Measurements from ENCODE around the gene MRPL14. TPM values are rescaled to one million over a fixed set of nuclear protein-coding genes. Genes with fewer than 3 reads are reported as not detected.

The MRPL14 gene
- total RNA-seq, 1 experiment from 2014 or later: 69.6 TPM

GRCh38 chr6:44097782-44098317 lies 29.4 kb downstream of the MRPL14 start:
- Histone ChIP-seq H3K9me3 (ENCODE audit: control insufficient read depth in 1 of 2, insufficient read depth in 1 of 2, low read depth in 1 of 2, low read length in 2 of 2) (no peaks in the 10 kb centered on the region), H3K4me1 (ENCODE audit: control insufficient read depth in 1 of 2, insufficient read depth in 2 of 2, low read length in 2 of 2) (no peaks in the 10 kb centered on the region; a peak in 1 of 4 replicates), H3K4me3 (replicated peaks in 1 of 2; ENCODE audit: low read depth in 1 of 2, low read length in 2 of 2) (no peak overlapping the region), H3K9me2 (ENCODE audit: insufficient read depth) (no peaks in the 10 kb centered on the region), H3K9ac (ENCODE audit: low read length) (no peak overlapping the region), H4K20me1 (ENCODE audit: insufficient read depth) (no peaks in the 10 kb centered on the region), H2AFZ (ENCODE audit: low read depth, low read length, poor library complexity, severe bottlenecking) (no peak overlapping the region), H3K36me3 (ENCODE audit: control insufficient read depth in 1 of 2, insufficient read depth in 2 of 2, low read length in 2 of 2) (0 out of 4 replicates have a peak, but pooled peaks cover 0 to 2% of the 10 kb centered on the region in 2 experiments), H3K27me3 (ENCODE audit: insufficient read depth, low read length) (no peaks in the 10 kb centered on the region), H3K79me2 (ENCODE audit: insufficient read depth, low read length) (no peaks in the 10 kb centered on the region), H3K4me2 (ENCODE audit: low read length) (no peak overlapping the region), H3K27ac (ENCODE audit: low read depth, low read length) (no peak overlapping the region)
- intact Hi-C loops (cut with micrococcal nuclease): loop anchor here (5.0 kb wide), 1 partner anchor 154 kb away; no protein-coding TSS in a partner anchor
- ChIA-PET POLR2A (no interaction called here), RAD21 (ENCODE audit: low non-redundant PET in 1 of 2, low total read pairs in 2 of 2, uncharacterized antibody in 2 of 2, unreplicated experiment in 2 of 2) (no interaction called here), CTCF (interaction anchor here (1.5 to 2.4 kb wide), 4 partner anchors 15 to 240 kb away, joined by 5 to 13 read pairs (median 6); no protein-coding TSS in a partner anchor)
- ATAC-seq (no peak), DNase-seq (ENCODE audit: low read depth, low spot score) (no peak)
- TF ChIP-seq ZNF274 (IDR thresholded peaks at IDR 0.05; ENCODE audit: low read depth, low read length) (no peak), REST (IDR thresholded peaks at IDR 0.05; ENCODE audit: low read depth) (no peak), ZBTB33 (IDR thresholded peaks at IDR 0.05; ENCODE audit: extremely low read depth, insufficient replicate concordance, low read length) (no peak), JUND (IDR thresholded peaks at IDR 0.05) (no peak), FOSL1 (IDR thresholded peaks at IDR 0.05; ENCODE audit: low read depth) (no peak), POLR2AphosphoS5 (IDR thresholded peaks at IDR 0.05; ENCODE audit: low read depth, low read length) (no peak), TCF7L2 (IDR thresholded peaks at IDR 0.05; ENCODE audit: borderline replicate concordance, extremely low read depth, insufficient read depth, insufficient read length) (no peak), ELF1 (IDR thresholded peaks at IDR 0.05; ENCODE audit: borderline replicate concordance, low read depth) (no peak), EZH2 (IDR thresholded peaks at IDR 0.05) (no peak), MAX (IDR thresholded peaks at IDR 0.05) (no peak), ZFX (IDR thresholded peaks at IDR 0.05) (no peak), RAD21 (IDR thresholded peaks at IDR 0.05; ENCODE audit: low read depth) (no peak), POLR2A (IDR thresholded peaks at IDR 0.05; ENCODE audit: borderline replicate concordance, extremely low read depth, insufficient read depth, insufficient read length) (no peak), CBX3 (IDR thresholded peaks at IDR 0.05; ENCODE audit: low read depth) (no peak), CEBPB (IDR thresholded peaks at IDR 0.05; ENCODE audit: low read depth) (no peak)
- no TSS peak for BruUV-seq (replicated peaks)

Data from HCT116 (cell line).